ENCODE data around the gene PIANP. TPM values are rescaled to one million over a fixed set of nuclear protein-coding genes. Genes with fewer than 3 reads are reported as not detected.
"Not testable (repeated sequence)": the region's sequence is repeated elsewhere in the genome, so short reads cannot be mapped to it uniquely, and the experiment has no call there.

PIANP gene
- total and polyA plus RNA-seq, 2 experiments from 2014 or later, result 0.36 to 5.0 TPM

- no peak for TF ChIP-seq CTCF (IDR thresholded peaks at IDR 0.05; ENCODE audit: low read depth, low read length)
- Histone ChIP-seq H3K4me3 (no peak overlapping the region), H3K9me3 (ENCODE audit: low read depth) (no peaks in the 10 kb centered on the region), H3K36me3 (peaks cover 5% of the 10 kb centered on the region), H3K27ac (no peak overlapping the region), H3K27me3 (no peaks in the 10 kb centered on the region), H3K4me1 (ENCODE audit: low read depth) (peaks cover 6% of the 10 kb centered on the region)
- DNase-seq (ENCODE audit: low read depth in 1 of 2, low spot score in 1 of 2), result no peak
These were observed 24.7 kb upstream of the PIANP start for GRCh38 chr12:6725350-6725749.

- Histone ChIP-seq H3K27me3 (no peaks in the 10 kb centered on the region), H3K9me3 (ENCODE audit: low read depth) (no peaks in the 10 kb centered on the region), H3K36me3 (peaks cover 2% of the 10 kb centered on the region), H3K27ac (peak overlapping the region; percentile 79), H3K4me1 (ENCODE audit: low read depth) (peaks cover 6% of the 10 kb centered on the region), H3K4me3 (peak overlapping the region; percentile 33)
- no peak for TF ChIP-seq CTCF (IDR thresholded peaks at IDR 0.05; ENCODE audit: low read depth, low read length)
- no peak for DNase-seq (ENCODE audit: low read depth in 1 of 2, low spot score in 1 of 2)
These were observed 23.8 kb upstream of the PIANP start for GRCh38 chr12:6724409-6724797.

- no peak for TF ChIP-seq CTCF (IDR thresholded peaks at IDR 0.05; ENCODE audit: low read depth, low read length)
- Histone ChIP-seq H3K27ac (peak within 1 kb of the TSS; percentile 79), H3K4me3 (peak within 1 kb of the TSS; percentile 33)
These were observed 23.2 kb upstream of the PIANP start, which contains the start of gene COPS7A for GRCh38 chr12:6723607-6724408. TSS of gene COPS7A (plus strand) at chr12:6724046. CDS start at chr12:6724657, 611 bp downstream.

GRCh38 chr12:6722863-6723262, 22.2 kb upstream of the PIANP start:
- TF ChIP-seq CTCF (IDR thresholded peaks at IDR 0.05; ENCODE audit: low read depth, low read length), result no peak
- Histone ChIP-seq H3K9me3 (ENCODE audit: low read depth) (no peaks in the 10 kb centered on the region), H3K36me3 (peaks cover 2% of the 10 kb centered on the region), H3K27ac (no peak overlapping the region), H3K4me3 (no peak overlapping the region), H3K27me3 (no peaks in the 10 kb centered on the region), H3K4me1 (ENCODE audit: low read depth) (peaks cover 6% of the 10 kb centered on the region)
- DNase-seq (ENCODE audit: low read depth in 1 of 2, low spot score in 1 of 2), result no peak

More at GRCh38 chr12:6723607-6724408, 23.2 kb upstream of the PIANP start, which contains the start of gene COPS7A:
- H3K4me1 ChIP-seq (ENCODE audit: low read depth), result peaks cover 6% of the 10 kb centered on the region
- peaks cover 2% of the 10 kb centered on the region for H3K36me3 ChIP-seq
- peak; percentile 98 to 99 for DNase-seq (ENCODE audit: low read depth in 1 of 2, low spot score in 1 of 2)
- H3K9me3 ChIP-seq (ENCODE audit: low read depth), result no peaks in the 10 kb centered on the region
- no peaks in the 10 kb centered on the region for H3K27me3 ChIP-seq

GRCh38 chr12:6716874-6717437, 16.3 kb upstream of the PIANP start:
- Histone ChIP-seq H3K27me3 (no peaks in the 10 kb centered on the region), H3K4me3 (no peak overlapping the region), H3K27ac (no peak overlapping the region), H3K36me3 (no peaks in the 10 kb centered on the region), H3K4me1 (ENCODE audit: low read depth) (no peaks in the 10 kb centered on the region), H3K9me3 (ENCODE audit: low read depth) (no peaks in the 10 kb centered on the region)
- TF ChIP-seq CTCF (IDR thresholded peaks at IDR 0.05; ENCODE audit: low read depth, low read length), result no peak
- DNase-seq (ENCODE audit: low read depth in 1 of 2, low spot score in 1 of 2), result no peak

GRCh38 chr12:6716031-6716873, 15.6 kb upstream of the PIANP start:
- H3K4me3 ChIP-seq; H3K27ac ChIP-seq; H3K36me3 ChIP-seq; H3K4me1 ChIP-seq (ENCODE audit: low read depth); DNase-seq (ENCODE audit: low read depth in 1 of 2, low spot score in 1 of 2); H3K27me3 ChIP-seq; H3K9me3 ChIP-seq (ENCODE audit: low read depth): not testable (repeated sequence)

Measured in cardiac muscle cell (in vitro differentiated cells and primary cell).